ENCODE data around the gene SAPCD2.

Gene SAPCD2

DNA sequence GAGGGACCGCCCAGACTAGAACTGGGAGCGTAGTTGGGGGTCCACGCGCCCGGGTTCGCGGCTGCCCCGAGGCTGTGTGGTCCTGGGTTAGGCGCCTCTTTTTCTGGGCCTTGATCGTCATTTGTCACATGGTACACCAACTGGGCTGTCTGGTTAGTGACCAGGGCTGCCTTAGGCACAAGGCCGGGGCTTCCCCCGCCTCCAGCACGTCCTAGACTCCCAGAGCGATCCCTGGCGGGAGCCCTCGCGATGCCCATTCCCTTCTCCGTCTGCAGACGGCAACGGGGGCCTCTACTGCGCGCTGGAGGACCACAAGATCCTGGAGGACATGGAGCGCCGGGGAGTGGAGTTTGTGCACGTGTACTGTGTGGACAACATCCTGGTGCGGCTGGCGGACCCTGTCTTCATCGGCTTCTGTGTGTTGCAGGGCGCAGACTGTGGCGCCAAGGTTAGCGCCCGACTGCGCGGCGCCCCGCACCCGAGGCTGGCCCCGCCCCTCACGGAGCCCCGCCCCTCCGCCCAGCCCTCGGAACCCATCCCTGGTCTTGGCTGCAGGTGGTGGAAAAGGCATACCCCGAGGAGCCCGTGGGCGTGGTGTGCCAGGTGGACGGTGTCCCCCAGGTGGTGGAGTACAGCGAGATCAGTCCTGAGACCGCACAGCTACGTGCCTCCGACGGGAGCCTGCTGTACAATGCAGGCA lies 8.5 kb upstream of the SAPCD2 start:
- TF ChIP-seq, protein P1, sequence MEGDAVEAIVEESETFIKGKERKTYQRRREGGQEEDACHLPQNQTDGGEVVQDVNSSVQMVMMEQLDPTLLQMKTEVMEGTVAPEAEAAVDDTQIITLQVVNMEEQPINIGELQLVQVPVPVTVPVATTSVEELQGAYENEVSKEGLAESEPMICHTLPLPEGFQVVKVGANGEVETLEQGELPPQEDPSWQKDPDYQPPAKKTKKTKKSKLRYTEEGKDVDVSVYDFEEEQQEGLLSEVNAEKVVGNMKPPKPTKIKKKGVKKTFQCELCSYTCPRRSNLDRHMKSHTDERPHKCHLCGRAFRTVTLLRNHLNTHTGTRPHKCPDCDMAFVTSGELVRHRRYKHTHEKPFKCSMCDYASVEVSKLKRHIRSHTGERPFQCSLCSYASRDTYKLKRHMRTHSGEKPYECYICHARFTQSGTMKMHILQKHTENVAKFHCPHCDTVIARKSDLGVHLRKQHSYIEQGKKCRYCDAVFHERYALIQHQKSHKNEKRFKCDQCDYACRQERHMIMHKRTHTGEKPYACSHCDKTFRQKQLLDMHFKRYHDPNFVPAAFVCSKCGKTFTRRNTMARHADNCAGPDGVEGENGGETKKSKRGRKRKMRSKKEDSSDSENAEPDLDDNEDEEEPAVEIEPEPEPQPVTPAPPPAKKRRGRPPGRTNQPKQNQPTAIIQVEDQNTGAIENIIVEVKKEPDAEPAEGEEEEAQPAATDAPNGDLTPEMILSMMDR (IDR thresholded peaks at IDR 0.05; ENCODE audit: insufficient read depth, low read depth, low read length, missing control alignments) = no peak
- no peak for DNase-seq (ENCODE audit: low read depth)
- H3K4me3 ChIP-seq (ENCODE audit: low read length) = no peak overlapping the region

DNA sequence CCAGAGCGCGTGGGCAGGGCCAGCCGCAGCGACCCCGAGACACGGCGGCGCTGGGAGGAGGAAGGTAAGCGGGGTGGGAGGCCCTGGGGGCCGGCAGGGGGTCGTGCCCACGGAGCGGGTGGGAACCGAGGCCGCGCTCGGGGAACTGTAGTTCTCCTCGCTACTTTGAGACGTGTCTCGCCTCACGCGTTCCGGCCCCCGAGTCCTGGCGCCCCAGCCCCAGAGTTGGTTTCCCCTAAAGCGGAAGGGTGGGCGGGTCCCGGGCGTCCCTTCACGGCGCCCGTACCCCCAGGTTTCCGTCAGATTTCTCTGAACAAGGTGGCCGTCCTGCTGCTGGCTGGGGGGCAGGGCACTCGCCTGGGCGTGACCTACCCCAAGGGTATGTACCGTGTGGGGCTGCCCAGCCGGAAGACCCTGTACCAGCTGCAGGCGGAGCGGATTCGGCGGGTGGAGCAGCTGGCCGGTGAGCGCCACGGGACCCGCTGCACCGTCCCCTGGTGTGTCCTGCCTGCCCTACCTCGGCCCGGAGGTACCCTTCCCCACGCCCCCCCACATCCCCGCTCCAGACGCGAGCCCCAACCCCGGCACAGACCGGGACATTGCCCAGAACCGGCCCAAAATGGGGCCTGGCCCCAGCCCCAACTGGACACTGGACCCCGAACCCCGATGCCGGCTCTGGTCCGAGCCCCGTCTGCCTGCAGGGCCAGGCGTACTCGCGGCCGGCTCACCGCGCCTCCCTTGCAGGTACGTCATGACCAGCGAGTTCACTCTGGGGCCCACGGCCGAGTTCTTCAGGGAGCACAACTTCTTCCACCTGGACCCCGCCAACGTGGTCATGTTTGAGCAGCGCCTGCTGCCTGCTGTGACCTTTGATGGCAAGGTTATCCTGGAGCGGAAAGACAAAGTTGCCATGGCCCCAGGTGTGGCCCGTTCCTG lies 7.7 kb upstream of the SAPCD2 start:
- TF ChIP-seq, protein P1 (IDR thresholded peaks at IDR 0.05; ENCODE audit: insufficient read depth, low read depth, low read length, missing control alignments) = no peak
- H3K4me3 ChIP-seq (ENCODE audit: low read length) = peak overlapping the region; percentile 40
- no peak for DNase-seq (ENCODE audit: low read depth)

DNA sequence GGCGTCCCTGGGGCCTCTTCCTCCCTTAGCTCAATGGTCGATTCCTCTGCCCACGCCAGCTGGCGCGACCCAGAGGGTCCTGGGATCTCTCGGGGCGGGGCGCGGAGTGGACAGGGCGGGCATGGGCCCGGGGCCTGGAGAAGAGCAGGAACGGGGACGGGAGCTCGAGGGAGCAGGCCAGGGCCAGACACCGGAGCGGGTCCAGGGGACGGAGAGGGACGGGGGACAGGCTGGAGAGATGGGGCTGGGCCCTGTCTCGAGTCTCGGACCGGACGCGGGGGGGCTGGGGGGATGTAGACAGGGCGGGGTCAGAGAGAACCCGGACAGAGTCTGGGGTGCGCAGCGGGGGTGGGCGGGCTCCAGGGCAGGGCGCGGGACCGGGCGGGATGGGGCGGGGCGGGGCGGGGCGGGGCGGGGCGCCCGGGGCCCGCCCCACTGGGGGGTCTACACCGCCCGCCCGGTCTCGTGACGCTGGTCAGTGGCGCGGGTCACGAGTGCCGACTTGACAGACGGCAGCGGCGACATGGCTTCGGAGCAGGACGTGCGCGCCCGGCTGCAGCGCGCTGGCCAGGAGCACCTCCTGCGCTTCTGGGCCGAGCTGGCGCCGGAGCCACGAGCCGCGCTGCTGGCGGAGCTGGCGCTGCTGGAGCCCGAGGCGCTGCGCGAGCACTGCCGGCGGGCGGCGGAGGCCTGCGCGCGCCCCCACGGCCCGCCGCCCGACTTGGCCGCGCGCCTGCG lies 6.8 kb upstream of the SAPCD2 start, which contains the start of gene UAP1L1:
TSS of gene UAP1L1 (plus strand) at position 508 of the 738 bp plus-strand sequence. CDS start at position 524, 16 bp downstream.
- peak within 1 kb of the TSS; percentile 40 for H3K4me3 ChIP-seq (ENCODE audit: low read length)
- peak; percentile 43 for DNase-seq (ENCODE audit: low read depth)
- TF ChIP-seq, protein P1 (IDR thresholded peaks at IDR 0.05; ENCODE audit: insufficient read depth, low read depth, low read length, missing control alignments) = no peak

DNA sequence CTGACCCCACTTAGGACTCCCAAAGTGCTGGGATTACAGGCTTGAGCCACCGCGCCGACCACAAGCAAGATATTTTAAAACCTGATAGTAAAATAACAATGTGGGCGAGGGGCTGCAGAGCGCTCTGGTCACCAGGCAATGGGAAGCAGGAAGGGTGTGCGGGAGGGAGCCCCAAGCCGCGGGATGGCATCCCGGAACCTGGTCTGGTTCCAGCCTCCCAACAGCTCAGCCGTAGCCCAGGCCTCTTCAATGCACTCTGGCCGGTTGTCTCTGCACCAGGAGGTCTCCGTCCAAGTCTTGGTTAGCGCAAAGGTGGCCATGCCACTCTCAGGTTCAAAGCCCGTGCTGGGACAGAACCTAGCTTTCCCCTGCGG lies 6.3 kb upstream of the SAPCD2 start:
- H3K4me3 ChIP-seq (ENCODE audit: low read length) = no peak overlapping the region
- no peak for DNase-seq (ENCODE audit: low read depth)
- TF ChIP-seq, protein P1 (IDR thresholded peaks at IDR 0.05; ENCODE audit: insufficient read depth, low read depth, low read length, missing control alignments) = no peak

DNA sequence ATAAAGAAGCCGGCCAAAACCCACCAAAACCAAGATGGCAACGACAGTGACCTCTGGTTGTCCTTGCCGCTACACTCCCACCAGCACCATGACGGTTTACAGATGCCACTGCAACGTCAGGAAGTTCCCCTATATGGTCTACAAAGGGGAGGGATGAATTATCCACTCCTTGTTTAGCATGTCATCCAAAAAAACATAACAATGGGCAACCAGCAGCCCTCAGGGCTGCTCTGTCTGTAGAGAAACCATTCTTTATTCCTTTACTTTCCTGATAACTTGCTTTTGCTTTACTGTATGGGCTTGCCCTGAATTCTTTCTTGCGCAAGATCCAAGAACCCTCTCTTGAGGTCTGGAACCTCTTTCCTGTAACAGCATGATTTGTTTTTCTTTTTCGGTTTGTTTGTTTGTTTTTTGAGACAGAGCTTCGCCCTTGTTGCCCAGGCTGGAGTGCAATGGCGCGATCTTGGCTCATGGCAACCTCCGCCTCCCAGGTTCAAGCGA lies 5.0 kb upstream of the SAPCD2 start:
- TF ChIP-seq, protein P1 (IDR thresholded peaks at IDR 0.05; ENCODE audit: insufficient read depth, low read depth, low read length, missing control alignments) = no peak
- peak; percentile 51 for DNase-seq (ENCODE audit: low read depth)
- no peak overlapping the region for H3K4me3 ChIP-seq (ENCODE audit: low read length)

DNA sequence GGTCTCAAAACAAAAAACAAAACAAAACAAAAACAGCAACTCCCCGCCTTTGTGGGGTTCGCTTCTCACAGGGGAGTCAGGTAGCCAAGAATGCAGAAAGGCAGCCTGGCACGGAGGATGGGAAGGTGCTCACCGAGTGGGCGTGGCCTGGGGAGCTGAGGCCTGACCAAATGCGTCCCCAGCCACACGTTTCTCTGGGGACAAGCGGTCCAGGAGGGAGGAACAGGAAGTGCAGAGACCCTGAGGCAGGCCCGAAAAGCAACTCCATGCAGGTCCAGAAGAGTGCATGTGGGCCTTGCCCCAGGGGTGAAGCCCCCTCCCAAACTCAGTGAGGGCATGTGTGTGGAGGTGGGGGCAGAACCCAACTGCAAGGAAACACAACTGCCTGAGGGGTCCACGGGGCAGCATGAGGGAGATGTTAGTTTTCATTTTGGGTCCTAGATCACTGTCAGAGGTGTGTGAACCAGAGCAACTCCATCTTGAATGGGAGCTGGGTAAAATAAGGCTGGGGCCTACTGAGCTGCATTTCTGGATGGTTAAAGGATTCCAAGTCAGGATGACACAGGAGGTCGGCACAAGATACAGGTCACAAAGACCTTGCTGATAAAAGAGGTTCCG lies 4.4 kb upstream of the SAPCD2 start:
- no peak overlapping the region for H3K4me3 ChIP-seq (ENCODE audit: low read length)
- TF ChIP-seq, protein P1 (IDR thresholded peaks at IDR 0.05; ENCODE audit: insufficient read depth, low read depth, low read length, missing control alignments) = no peak
- DNase-seq (ENCODE audit: low read depth) = no peak

Data from epithelial cell of esophagus (primary cell).